GM10266 (cell line): ENCODE measurements around the gene CCDC122.

Experiments used
- DNase-seq: peaks from one replicate; pipeline ENCODE4 v3.0.0; 2012; ENCODE audit errors: extremely low spot score
- TF ChIP-seq, protein P1 (sequence below): IDR thresholded peaks from 2 replicates; pipeline ENCODE4 v1.5.1; 2012; ENCODE audit warnings: mild to moderate bottlenecking, low read depth; ENCODE audit not compliant: control insufficient read depth, insufficient read depth; ENCODE audit errors: missing control alignments

The CCDC122 gene

DNA sequence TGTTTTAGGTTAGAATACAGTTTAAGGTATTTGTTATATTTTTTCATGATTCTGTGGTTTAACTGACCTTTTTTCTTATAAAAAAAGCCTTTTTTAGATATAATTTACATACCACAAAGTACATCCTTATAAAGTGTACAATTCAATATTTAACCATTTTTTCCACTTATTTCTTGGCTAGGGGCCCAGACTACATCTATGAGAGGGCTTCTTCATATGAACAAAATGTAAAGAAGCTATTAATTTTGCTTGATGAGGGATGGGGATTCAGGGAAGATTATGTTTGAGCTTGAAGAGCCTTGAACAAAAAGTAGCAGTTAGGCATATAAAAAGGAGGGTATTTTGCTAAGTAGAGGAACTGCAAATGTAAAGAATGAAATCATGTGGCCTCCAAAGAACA lies 2.2 kb downstream of the CCDC122 start:
- TF ChIP-seq, protein P1, sequence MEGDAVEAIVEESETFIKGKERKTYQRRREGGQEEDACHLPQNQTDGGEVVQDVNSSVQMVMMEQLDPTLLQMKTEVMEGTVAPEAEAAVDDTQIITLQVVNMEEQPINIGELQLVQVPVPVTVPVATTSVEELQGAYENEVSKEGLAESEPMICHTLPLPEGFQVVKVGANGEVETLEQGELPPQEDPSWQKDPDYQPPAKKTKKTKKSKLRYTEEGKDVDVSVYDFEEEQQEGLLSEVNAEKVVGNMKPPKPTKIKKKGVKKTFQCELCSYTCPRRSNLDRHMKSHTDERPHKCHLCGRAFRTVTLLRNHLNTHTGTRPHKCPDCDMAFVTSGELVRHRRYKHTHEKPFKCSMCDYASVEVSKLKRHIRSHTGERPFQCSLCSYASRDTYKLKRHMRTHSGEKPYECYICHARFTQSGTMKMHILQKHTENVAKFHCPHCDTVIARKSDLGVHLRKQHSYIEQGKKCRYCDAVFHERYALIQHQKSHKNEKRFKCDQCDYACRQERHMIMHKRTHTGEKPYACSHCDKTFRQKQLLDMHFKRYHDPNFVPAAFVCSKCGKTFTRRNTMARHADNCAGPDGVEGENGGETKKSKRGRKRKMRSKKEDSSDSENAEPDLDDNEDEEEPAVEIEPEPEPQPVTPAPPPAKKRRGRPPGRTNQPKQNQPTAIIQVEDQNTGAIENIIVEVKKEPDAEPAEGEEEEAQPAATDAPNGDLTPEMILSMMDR: no peak

DNA sequence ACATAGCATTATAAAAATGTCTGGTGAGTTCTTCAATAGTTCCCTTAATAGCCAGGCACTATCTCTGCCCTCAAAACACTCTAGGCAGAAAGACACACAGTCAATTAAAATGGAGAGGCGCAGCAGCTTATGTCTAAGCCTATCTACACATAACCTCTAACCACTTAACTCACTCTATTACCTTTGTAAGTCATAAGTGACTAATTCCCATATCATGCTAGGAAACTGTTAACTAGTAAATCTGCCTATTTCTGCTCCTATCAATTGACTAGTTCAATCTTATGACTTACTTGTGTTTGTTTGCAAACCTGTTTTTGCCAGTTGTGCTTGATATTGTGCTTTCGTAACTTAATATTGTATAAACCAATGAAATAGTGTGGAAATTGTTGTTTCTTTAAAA lies 3.2 kb downstream of the CCDC122 start:
- no peak for DNase-seq

More for the DNA sequence above, 2.2 kb downstream of the CCDC122 start:
- DNase-seq: no peak

DNA sequence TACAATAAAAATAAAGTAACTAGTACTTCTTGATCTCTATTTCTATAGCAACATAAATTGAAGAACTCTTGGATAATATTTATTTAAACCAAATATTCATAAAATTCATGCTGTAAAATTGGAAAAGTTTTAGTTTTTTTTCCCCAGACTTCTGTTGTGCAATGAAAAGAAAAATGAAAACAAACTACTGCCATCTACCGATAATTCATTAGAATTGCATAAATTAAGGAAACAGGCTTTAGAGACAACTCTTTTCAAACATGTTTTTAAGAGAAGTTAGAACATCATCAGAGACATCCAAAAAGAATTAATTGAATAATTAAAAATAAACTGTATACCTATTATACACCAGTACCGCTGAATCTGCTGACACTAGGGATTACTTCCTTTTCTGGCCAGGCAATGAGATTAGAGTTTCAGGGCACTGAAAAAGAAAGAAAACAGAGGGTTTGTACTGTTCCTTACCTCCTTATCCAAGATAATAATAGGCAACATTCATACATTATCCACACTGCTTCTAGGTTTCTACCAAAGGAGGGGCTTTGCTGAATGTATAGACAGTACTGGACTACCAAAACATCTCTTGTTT lies 4.9 kb downstream of the CCDC122 start:
- DNase-seq: no peak
- TF ChIP-seq, protein P1: peak; percentile 44

More for the DNA sequence above, 3.2 kb downstream of the CCDC122 start:
- TF ChIP-seq, protein P1: no peak

DNA sequence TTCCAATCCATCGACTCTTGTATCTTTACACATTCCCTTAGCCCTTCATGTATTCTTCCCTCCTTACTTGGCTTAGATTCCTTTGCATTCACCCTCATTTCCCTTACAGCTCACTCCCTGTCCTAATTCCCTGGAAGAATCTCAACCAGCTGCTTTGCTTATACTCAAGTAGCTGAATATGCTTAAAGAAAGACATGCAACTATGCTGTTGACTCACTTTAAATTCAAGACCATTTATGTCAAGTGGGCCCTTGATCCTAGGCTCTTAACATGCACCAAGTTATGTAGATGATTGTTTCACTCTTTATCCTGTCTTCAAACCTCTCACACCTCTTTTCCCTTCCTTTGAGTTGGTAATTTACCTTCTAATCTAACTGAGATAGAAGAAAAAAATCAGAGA lies 7.4 kb downstream of the CCDC122 start:
- DNase-seq: no peak
- TF ChIP-seq, protein P1: no peak

DNA sequence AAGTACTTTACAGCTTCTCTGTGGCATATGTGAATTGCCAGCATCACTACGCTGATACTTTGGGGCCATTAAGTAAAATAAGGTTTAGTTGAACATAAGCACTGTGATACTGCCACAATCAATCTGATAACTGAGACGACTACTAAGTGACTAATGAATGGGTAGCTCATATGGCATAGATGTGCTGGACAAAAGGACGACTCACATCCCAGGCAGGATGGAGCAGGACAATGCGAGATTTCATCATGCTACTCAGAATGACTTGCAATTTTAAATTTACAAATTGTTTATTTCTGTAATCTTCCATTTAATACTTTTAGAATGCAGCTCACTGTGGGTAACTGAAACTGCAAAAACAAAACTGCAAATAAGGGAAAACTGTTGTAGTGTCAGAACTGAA lies 13.6 kb downstream of the CCDC122 start:
- no peak for DNase-seq

DNA sequence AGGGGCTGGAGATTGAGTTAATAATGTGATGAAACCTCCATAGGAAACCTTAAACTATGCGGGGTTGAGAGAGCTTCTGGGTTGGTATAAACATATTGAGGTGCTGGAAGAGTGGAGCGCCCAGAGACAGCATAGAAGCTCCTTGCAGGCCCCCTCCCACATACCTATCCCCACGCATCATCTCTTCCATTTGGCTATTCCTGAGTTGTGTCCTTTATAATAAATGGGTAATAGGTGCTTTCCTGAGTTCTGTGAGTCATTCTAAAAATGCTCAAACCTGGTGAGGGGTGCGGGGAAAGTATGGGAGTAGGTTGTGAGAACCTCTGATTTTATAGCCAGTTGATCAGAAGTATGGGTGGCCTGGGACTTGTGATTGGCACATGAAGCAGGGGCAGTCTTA lies 14.6 kb downstream of the CCDC122 start:
- DNase-seq: no peak
- TF ChIP-seq, protein P1: no peak

More for the DNA sequence above, 13.6 kb downstream of the CCDC122 start:
- TF ChIP-seq, protein P1: no peak

DNA sequence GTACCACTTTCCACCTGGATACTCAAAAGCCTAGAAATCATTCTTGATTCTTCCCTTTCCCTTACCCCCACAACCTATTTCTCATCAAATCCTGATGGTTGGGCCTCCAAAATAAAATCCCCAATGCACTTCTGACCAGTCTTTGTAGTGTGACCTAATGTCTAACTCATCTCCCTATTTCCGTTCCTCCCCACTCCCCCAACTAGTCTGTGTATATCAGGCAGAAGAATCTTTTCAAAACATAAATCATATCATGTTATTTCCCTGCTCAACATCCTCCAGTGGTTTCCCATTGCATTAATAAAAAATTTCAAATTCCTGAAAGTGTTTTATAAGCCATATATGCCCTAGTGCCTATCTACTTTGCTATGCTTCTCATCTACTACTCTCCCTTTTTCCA lies 17.7 kb downstream of the CCDC122 start:
- TF ChIP-seq, protein P1: no peak
- DNase-seq: no peak
